ENCODE results near the gene DPP7.
A peak's percentile ranks its signal among the peaks of the same experiment; 100 is the strongest.

Gene DPP7

GRCh38 chr9:137070201-137070905 is 44.2 kb downstream of the DPP7 start, which contains the start of gene SAPCD2:
Gene SAPCD2 (minus strand): TSS chr9:137070557. CDS start chr9:137070460, 97 bp downstream.
- no peak for TF ChIP-seq CTCF (IDR thresholded peaks at IDR 0.05)
- Histone ChIP-seq H3K36me3 (ENCODE audit: control insufficient read depth, insufficient read depth, low read length) (no peaks in the 10 kb centered on the region), H3K4me2 (ENCODE audit: low read length) (peak within 1 kb of the TSS; percentile 83), H3K4me1 (peaks cover 2% of the 10 kb centered on the region), H2AFZ (peak within 1 kb of the TSS; percentile 75), H3K27me3 (ENCODE audit: control insufficient read depth, insufficient read depth, low read length) (no peaks in the 10 kb centered on the region), H3K4me3 (ENCODE audit: low read depth, low read length) (peak within 1 kb of the TSS; percentile 56), H3K79me2 (no peaks in the 10 kb centered on the region), H3K9ac (no peak within 1 kb of the TSS), H3K9me3 (ENCODE audit: control insufficient read depth, low read length) (no peaks in the 10 kb centered on the region), H3K27ac (peak within 1 kb of the TSS; percentile 68)

- no peak overlapping the region for H3K4me3 ChIP-seq (ENCODE audit: low read depth, low read length)
- H3K27ac ChIP-seq = no peak overlapping the region
Measured at GRCh38 chr9:137069508-137070091, 44.9 kb downstream of the DPP7 start.

GRCh38 chr9:137068539-137069507 is 45.7 kb downstream of the DPP7 start:
- Histone ChIP-seq H3K27me3 (ENCODE audit: control insufficient read depth, insufficient read depth, low read length) (no peaks in the 10 kb centered on the region), H3K79me2 (no peaks in the 10 kb centered on the region), H3K4me3 (ENCODE audit: low read depth, low read length) (no peak overlapping the region), H3K36me3 (ENCODE audit: control insufficient read depth, insufficient read depth, low read length) (no peaks in the 10 kb centered on the region), H3K4me2 (ENCODE audit: low read length) (no peak overlapping the region), H3K9me3 (ENCODE audit: control insufficient read depth, low read length) (no peaks in the 10 kb centered on the region), H2AFZ (no peak overlapping the region), H3K9ac (no peak overlapping the region), H3K4me1 (peaks cover 2% of the 10 kb centered on the region), H3K27ac (no peak overlapping the region)
- TF ChIP-seq CTCF (IDR thresholded peaks at IDR 0.05) = no peak

More at GRCh38 chr9:137069508-137070091, 44.9 kb downstream of the DPP7 start:
- H3K9me3 ChIP-seq (ENCODE audit: control insufficient read depth, low read length) = no peaks in the 10 kb centered on the region
- H3K9ac ChIP-seq = no peak overlapping the region
- no peak overlapping the region for H3K4me2 ChIP-seq (ENCODE audit: low read length)
- H2AFZ ChIP-seq = no peak overlapping the region
- no peaks in the 10 kb centered on the region for H3K36me3 ChIP-seq (ENCODE audit: control insufficient read depth, insufficient read depth, low read length)
- H3K4me1 ChIP-seq = peaks cover 2% of the 10 kb centered on the region
- no peaks in the 10 kb centered on the region for H3K27me3 ChIP-seq (ENCODE audit: control insufficient read depth, insufficient read depth, low read length)
- no peaks in the 10 kb centered on the region for H3K79me2 ChIP-seq
- no peak for TF ChIP-seq CTCF (IDR thresholded peaks at IDR 0.05)

- Histone ChIP-seq H3K4me3 (ENCODE audit: low read depth, low read length) (no peak overlapping the region), H3K4me1 (peaks cover 2% of the 10 kb centered on the region), H3K27me3 (ENCODE audit: control insufficient read depth, insufficient read depth, low read length) (no peaks in the 10 kb centered on the region), H3K27ac (no peak overlapping the region), H3K9ac (no peak overlapping the region), H3K79me2 (no peaks in the 10 kb centered on the region), H3K9me3 (ENCODE audit: control insufficient read depth, low read length) (no peaks in the 10 kb centered on the region), H3K4me2 (ENCODE audit: low read length) (no peak overlapping the region), H2AFZ (no peak overlapping the region), H3K36me3 (ENCODE audit: control insufficient read depth, insufficient read depth, low read length) (no peaks in the 10 kb centered on the region)
- TF ChIP-seq CTCF (IDR thresholded peaks at IDR 0.05) = peak; percentile 56
Measured at GRCh38 chr9:137067860-137068538, 46.5 kb downstream of the DPP7 start.
